ENCODE data around the gene MAP7.

The MAP7 gene

DNA sequence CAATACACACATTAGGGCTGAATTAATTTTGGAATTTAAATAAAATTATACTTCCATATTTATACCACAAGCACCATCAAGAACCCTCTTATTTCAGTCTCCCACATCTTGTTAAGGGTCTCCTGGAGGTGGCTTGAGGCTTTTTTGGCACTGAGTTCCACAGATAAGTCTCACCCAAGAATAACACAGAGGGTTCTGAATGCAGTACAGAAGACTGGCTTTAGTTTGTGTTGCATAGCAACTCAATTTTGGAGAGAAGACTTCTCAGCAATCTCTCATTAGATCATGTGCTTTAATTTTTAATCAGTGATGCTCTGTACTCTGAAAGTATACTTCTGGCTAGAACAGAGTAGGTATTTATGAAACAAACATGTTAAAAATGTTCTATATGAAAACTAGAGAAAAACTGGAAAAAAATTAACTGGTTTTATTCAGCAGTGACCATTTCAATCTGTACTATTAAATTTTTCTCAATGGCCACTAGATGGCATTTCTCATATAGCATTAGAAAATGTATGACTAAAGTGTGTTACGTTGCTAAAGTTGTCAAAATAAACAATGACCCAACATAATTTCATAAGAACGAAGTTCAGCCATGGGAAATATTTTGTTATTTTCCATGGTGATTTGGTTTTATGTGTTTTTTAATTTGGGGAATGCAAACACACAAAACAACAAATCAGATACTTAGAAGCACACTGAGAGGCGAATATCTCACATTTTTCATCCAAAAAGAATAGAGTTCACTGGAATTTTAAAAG lies 32.7 kb upstream of the MAP7 start:
- CTCF ChIA-PET = interaction anchor here (0.9 to 10.9 kb wide), 8 partner anchors 9 to 206 kb away, joined by 3 to 146 read pairs (median 4); partner anchors contain the start of gene MAP3K5
- peak; percentile 63 for DNase-seq (ENCODE audit: low read depth, low spot score)
- POLR2A ChIA-PET = no interaction called here
- TF ChIP-seq, protein P1, sequence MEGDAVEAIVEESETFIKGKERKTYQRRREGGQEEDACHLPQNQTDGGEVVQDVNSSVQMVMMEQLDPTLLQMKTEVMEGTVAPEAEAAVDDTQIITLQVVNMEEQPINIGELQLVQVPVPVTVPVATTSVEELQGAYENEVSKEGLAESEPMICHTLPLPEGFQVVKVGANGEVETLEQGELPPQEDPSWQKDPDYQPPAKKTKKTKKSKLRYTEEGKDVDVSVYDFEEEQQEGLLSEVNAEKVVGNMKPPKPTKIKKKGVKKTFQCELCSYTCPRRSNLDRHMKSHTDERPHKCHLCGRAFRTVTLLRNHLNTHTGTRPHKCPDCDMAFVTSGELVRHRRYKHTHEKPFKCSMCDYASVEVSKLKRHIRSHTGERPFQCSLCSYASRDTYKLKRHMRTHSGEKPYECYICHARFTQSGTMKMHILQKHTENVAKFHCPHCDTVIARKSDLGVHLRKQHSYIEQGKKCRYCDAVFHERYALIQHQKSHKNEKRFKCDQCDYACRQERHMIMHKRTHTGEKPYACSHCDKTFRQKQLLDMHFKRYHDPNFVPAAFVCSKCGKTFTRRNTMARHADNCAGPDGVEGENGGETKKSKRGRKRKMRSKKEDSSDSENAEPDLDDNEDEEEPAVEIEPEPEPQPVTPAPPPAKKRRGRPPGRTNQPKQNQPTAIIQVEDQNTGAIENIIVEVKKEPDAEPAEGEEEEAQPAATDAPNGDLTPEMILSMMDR (IDR thresholded peaks at IDR 0.05; ENCODE audit: insufficient read depth, low read length, missing control alignments) = peak; percentile 19
- no peak overlapping the region for H3K4me3 ChIP-seq (ENCODE audit: low read depth, low read length)

DNA sequence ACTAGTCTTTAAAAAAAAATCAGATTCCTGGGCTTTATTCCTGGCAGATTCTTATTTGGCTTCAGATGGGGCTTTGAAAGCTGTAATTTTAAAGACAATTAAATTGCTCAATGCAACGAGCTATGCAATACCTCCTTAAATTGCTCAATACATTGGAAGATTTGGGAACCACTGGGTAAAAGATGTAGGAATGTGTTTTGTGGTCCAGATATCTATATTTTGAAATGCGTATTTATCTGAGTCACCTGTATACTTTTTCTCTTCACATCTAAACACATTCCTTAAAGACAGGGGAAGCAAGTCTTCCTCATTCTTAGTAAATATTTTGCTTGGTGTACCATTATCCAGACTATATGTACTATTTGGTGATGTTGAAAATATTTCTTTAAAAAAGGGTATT lies 29.6 kb upstream of the MAP7 start:
- ChIA-PET CTCF (interaction anchor here (0.7 to 10.9 kb wide), 3 partner anchors 15 to 209 kb away, joined by 3 to 146 read pairs (median 32); partner anchors contain the start of gene MAP3K5), POLR2A (no interaction called here)
- TF ChIP-seq, protein P1 (IDR thresholded peaks at IDR 0.05; ENCODE audit: insufficient read depth, low read length, missing control alignments) = no peak
- no peak for DNase-seq (ENCODE audit: low read depth, low spot score)
- no peak overlapping the region for H3K4me3 ChIP-seq (ENCODE audit: low read depth, low read length)

DNA sequence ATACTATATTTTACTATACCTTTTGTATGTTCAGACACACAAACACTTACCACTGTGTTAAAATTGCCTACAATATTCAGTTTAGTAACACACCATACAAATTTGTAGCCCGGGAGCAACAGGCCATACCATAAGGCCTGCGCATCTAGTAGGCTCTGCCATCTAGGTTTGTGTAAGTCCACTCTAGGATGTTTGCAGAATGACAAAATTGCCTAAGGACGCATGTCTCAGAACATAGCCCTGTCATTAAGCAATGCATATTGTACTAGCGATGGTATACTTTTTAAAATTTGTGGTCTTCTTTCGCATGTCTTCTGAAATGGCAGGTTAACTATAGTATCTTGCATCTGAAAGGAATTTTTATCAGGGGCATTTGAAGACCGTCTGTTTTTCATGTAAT lies 26.6 kb upstream of the MAP7 start:
- H3K4me3 ChIP-seq (ENCODE audit: low read depth, low read length) = no peak overlapping the region
- TF ChIP-seq, protein P1 (IDR thresholded peaks at IDR 0.05; ENCODE audit: insufficient read depth, low read length, missing control alignments) = no peak
- no peak for DNase-seq (ENCODE audit: low read depth, low spot score)
- ChIA-PET CTCF (no interaction called here), POLR2A (no interaction called here)

DNA sequence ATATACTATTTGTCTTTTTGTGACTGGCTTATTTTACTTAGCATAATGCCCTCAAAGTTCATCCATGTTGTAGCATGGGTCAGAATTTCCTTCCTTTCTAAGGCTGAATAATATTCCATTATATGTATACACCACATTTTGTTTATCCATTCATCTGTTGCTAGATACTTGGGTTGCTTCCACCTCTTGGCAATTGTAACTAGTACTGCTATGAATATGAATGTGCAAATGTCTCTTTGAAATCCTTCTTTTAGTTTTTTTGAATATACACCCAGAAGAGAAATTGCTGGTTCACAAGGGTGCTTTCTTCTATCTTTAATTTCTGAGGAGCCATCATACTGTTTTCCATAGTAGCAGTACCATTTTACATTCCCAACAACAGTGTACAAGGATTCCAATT lies 21.3 kb upstream of the MAP7 start:
- ChIA-PET CTCF (no interaction called here), POLR2A (no interaction called here)
- TF ChIP-seq, protein P1 (IDR thresholded peaks at IDR 0.05; ENCODE audit: insufficient read depth, low read length, missing control alignments) = no peak
- no peak overlapping the region for H3K4me3 ChIP-seq (ENCODE audit: low read depth, low read length)
- no peak for DNase-seq (ENCODE audit: low read depth, low spot score)

DNA sequence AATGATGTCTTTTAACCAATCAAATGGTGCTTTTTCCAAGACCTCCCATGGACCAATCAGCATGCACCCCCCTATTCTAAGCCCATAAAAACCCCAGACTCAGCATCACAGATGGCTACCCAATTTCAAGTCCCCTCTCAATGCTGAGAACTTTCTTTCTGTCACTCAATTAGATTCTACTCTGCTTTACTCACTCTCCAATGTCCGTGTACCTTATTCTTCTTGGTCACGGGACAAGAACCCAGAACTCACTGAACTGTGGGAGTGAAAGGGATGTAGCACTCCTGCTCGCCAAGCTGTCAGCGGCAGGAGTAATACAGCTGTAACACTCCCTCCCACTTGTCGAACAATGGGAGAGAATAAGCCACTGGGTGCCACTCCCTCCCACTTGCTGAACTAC lies 20.8 kb upstream of the MAP7 start:
- TF ChIP-seq, protein P1 (IDR thresholded peaks at IDR 0.05; ENCODE audit: insufficient read depth, low read length, missing control alignments) = no peak
- DNase-seq (ENCODE audit: low read depth, low spot score) = no peak
- CTCF ChIA-PET = no interaction called here

DNA sequence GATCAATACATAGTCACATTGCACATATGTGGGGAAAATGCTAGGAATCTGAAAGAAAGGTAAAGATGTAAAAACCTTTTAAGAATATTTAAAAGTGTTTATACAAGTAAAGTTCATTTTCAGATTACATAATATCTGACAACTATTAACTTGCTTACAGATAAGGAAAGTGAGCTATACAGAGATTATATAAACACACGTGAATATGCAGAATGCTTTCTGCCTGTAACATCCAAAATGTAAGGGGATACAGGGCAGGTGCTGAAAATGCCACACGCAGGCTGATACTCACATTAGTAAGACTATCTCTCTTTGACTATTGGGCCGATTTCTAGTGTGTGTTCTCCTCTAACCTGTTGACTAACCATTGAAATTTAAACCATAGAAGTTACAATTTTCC lies 17.9 kb upstream of the MAP7 start:
- TF ChIP-seq, protein P1 (IDR thresholded peaks at IDR 0.05; ENCODE audit: insufficient read depth, low read length, missing control alignments) = no peak
- ChIA-PET CTCF (no interaction called here), POLR2A (no interaction called here)
- no peak for DNase-seq (ENCODE audit: low read depth, low spot score)
- H3K4me3 ChIP-seq (ENCODE audit: low read depth, low read length) = no peak overlapping the region

More for the DNA sequence above, 20.8 kb upstream of the MAP7 start:
- POLR2A ChIA-PET = no interaction called here
- H3K4me3 ChIP-seq (ENCODE audit: low read depth, low read length) = no peak overlapping the region
